ENCODE data around the gene TOM1L2.

- TF ChIP-seq CTCF (IDR thresholded peaks at IDR 0.05) (no peak), POLR2A (IDR thresholded peaks at IDR 0.05) (no peak)
Observed at GRCh38 chr17:17957584-17957916, 14.7 kb downstream of the TOM1L2 start.

Measured in heart left ventricle (tissue), 13 donors.